Karpas-422 (cell line): ENCODE measurements around the gene HMCES. TPM values are rescaled to one million over a fixed set of nuclear protein-coding genes. Genes with fewer than 3 reads are reported as not detected.
A peak's percentile ranks its signal among the peaks of the same experiment; 100 is the strongest.
"Not testable (repeated sequence)": the region's sequence is repeated elsewhere in the genome, so short reads cannot be mapped to it uniquely, and the experiment has no call there.

Source experiments
- DNase-seq: peaks from one replicate; pipeline ENCODE4 v3.0.0-alpha.2; 2015
- H2AFZ ChIP-seq: fragments of 200-600 bp; sonication (generic); 2 replicates; pipeline ENCODE4 v1.6.1; 2014; ENCODE audit warnings: antibody characterized with exemption, low read length, mixed read lengths
- H3K27ac ChIP-seq: fragments of 200-600 bp; sonication (generic); 2 replicates; pipeline ENCODE4 v1.5.1; 2014; ENCODE audit warnings: mild to moderate bottlenecking, low read length, moderate library complexity
- H3K27me3 ChIP-seq: fragments of 200-600 bp; sonication (generic); 2 replicates; pipeline ENCODE4 v1.6.1; 2014; ENCODE audit warnings: low read length, mixed read lengths
- H3K36me3 ChIP-seq: fragments of 200-600 bp; sonication (generic); 2 replicates; pipeline ENCODE4 v1.6.1; 2014; ENCODE audit warnings: low read length, mixed read lengths; ENCODE audit not compliant: insufficient read depth
- H3K4me1 ChIP-seq: fragments of 200-600 bp; sonication (generic); 2 replicates; pipeline ENCODE4 v1.6.1; 2014; ENCODE audit warnings: mild to moderate bottlenecking, low read length, mixed read lengths
- H3K4me2 ChIP-seq: fragments of 200-600 bp; sonication (generic); 2 replicates; pipeline ENCODE4 v1.6.1; 2014; ENCODE audit warnings: low read length, low read depth, mild to moderate bottlenecking; ENCODE audit not compliant: poor library complexity, severe bottlenecking
- H3K4me3 ChIP-seq: fragments of 200-600 bp; sonication (generic); 2 replicates; pipeline ENCODE4 v1.5.1; 2014; ENCODE audit warnings: mild to moderate bottlenecking, antibody characterized with exemption, low read length, mixed read lengths
- H3K79me2 ChIP-seq: fragments of 200-600 bp; sonication (generic); 2 replicates; pipeline ENCODE4 v1.6.1; 2014; ENCODE audit warnings: mild to moderate bottlenecking, low read length, mixed read lengths
- H3K9ac ChIP-seq: fragments of 200-600 bp; sonication (generic); 2 replicates; pipeline ENCODE4 v1.6.0; 2014; ENCODE audit warnings: low read length
- H3K9me2 ChIP-seq: fragments of 200-600 bp; sonication (generic), shearing (Covaris generic); replicated peaks from 2 replicates; pipeline ENCODE4 v1.6.0; 2014; ENCODE audit warnings: mild to moderate bottlenecking, low read length, moderate library complexity; ENCODE audit not compliant: insufficient read depth
- H3K9me3 ChIP-seq: fragments of 300-700, 200-600 bp; sonication (generic); 2 replicates; pipeline ENCODE4 v1.6.1; 2014; ENCODE audit warnings: low read length, mixed read lengths
- H4K20me1 ChIP-seq: fragments of 200-600 bp; sonication (generic); 2 replicates; pipeline ENCODE4 v1.6.1; 2014; ENCODE audit warnings: mild to moderate bottlenecking, antibody characterized with exemption, low read length, low read depth; ENCODE audit not compliant: insufficient read depth
- total RNA-seq: library from RNA; depleted of rRNA; stranded (reverse); fragments of >200 nt; shearing (Covaris generic); gene quantifications from 2 replicates; pipeline ENCODE4 v1.2.3, GENCODE V29; 2014; ENCODE audit warnings: low replicate concordance

HMCES gene
- total RNA-seq, 1 experiment from 2014 or later: 169 TPM

DNA sequence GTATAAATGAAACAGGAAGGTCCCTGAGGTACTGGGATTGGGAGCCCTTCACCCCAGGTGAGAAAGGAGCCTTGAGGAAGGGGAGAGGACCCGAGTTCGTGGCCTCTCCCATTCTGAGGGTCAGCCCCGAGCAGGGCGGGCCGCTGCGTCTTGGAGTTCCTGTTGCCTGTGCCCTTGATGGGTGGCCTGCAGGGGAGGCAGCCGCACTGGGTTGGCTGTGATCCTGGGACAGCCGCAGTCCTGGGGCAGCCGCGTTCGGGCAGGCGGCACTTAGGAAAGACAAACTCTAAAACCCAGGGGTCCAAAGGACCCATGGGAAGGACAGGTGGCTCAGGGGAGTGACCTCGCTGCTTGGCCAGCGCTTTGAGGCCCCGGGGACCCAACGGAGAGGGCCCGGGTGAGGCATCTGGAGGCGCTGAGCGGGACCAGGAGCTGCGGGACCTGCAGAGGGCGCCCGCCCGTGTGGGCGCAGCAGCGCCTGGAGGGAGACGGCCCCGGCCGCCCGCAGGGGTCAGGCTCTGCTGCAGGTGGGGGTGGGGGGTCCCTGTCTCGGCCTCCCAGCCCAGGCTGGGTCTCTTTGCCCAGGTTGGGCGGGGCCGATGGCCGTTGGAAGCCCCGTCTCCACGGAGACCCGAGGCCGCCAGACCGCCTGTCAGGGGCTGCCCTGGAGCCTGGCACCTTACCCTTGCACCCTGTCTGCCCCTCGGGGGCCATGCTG is 65.1 kb downstream of the HMCES start:
- Histone ChIP-seq H3K9me2 (no peaks in the 10 kb centered on the region), H3K27ac (no peak overlapping the region), H2AFZ (no peak overlapping the region), H3K27me3 (no peaks in the 10 kb centered on the region), H3K4me1 (peaks cover 5% of the 10 kb centered on the region), H3K4me2 (peak overlapping the region; percentile 58), H3K9me3 (no peaks in the 10 kb centered on the region), H3K9ac (peak overlapping the region; percentile 37; the same call in 1 of the 2 replicates), H4K20me1 (no peaks in the 10 kb centered on the region), H3K4me3 (peak overlapping the region; percentile 43; the same call in 1 of the 2 replicates), H3K79me2 (no peaks in the 10 kb centered on the region), H3K36me3 (no peaks in the 10 kb centered on the region)
- DNase-seq: peak; percentile 75

- Histone ChIP-seq H3K36me3 (no peaks in the 10 kb centered on the region), H3K9me3 (no peaks in the 10 kb centered on the region), H4K20me1 (no peaks in the 10 kb centered on the region), H3K27me3 (no peaks in the 10 kb centered on the region), H3K4me3 (peak overlapping the region; percentile 43; the same call in 1 of the 2 replicates), H3K9me2 (no peaks in the 10 kb centered on the region), H3K4me1 (peaks cover 5% of the 10 kb centered on the region), H3K79me2 (no peaks in the 10 kb centered on the region), H2AFZ (no peak overlapping the region), H3K27ac (no peak overlapping the region), H3K9ac (no peak overlapping the region), H3K4me2 (peak overlapping the region; percentile 58)
- DNase-seq: no peak
These were observed 66.0 kb downstream of the HMCES start for GRCh38 chr3:129344540-129345220.

GRCh38 chr3:129345281-129345680 is 66.6 kb downstream of the HMCES start:
- Histone ChIP-seq H2AFZ (no peak overlapping the region), H3K4me2 (no peak overlapping the region), H3K4me3 (no peak overlapping the region), H3K9ac (no peak overlapping the region), H4K20me1 (no peaks in the 10 kb centered on the region), H3K9me2 (no peaks in the 10 kb centered on the region), H3K9me3 (no peaks in the 10 kb centered on the region), H3K36me3 (no peaks in the 10 kb centered on the region), H3K79me2 (no peaks in the 10 kb centered on the region), H3K27ac (no peak overlapping the region), H3K27me3 (no peaks in the 10 kb centered on the region), H3K4me1 (peaks cover 5% of the 10 kb centered on the region)
- DNase-seq: no peak

DNA sequence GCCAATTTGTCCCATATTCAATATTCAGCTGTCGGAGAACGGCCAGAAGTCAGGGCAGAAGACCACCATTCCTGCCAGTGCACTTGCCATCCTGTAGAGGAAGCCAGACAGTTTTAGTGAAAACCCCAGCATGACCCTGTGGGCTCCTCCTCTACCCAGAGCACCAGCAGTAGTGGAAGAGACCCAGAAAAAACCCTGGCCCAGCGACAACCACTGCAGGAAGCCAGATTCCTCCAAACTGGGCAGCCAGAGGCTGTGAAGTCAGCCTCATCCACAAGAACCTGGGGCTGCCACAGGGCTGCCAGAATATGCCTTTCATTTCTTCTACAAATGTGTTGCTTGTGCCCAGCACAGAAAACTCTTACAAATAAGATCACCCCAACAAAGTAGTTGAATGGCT is 67.3 kb downstream of the HMCES start:
- Histone ChIP-seq H3K4me3 (no peak overlapping the region), H3K9ac (no peak overlapping the region), H3K79me2 (no peaks in the 10 kb centered on the region), H2AFZ (no peak overlapping the region), H3K4me1 (peaks cover 5% of the 10 kb centered on the region), H3K9me3 (no peaks in the 10 kb centered on the region), H3K36me3 (no peaks in the 10 kb centered on the region), H3K4me2 (no peak overlapping the region), H3K27ac (no peak overlapping the region), H3K9me2 (no peaks in the 10 kb centered on the region), H3K27me3 (no peaks in the 10 kb centered on the region), H4K20me1 (no peaks in the 10 kb centered on the region)
- no peak for DNase-seq

DNA sequence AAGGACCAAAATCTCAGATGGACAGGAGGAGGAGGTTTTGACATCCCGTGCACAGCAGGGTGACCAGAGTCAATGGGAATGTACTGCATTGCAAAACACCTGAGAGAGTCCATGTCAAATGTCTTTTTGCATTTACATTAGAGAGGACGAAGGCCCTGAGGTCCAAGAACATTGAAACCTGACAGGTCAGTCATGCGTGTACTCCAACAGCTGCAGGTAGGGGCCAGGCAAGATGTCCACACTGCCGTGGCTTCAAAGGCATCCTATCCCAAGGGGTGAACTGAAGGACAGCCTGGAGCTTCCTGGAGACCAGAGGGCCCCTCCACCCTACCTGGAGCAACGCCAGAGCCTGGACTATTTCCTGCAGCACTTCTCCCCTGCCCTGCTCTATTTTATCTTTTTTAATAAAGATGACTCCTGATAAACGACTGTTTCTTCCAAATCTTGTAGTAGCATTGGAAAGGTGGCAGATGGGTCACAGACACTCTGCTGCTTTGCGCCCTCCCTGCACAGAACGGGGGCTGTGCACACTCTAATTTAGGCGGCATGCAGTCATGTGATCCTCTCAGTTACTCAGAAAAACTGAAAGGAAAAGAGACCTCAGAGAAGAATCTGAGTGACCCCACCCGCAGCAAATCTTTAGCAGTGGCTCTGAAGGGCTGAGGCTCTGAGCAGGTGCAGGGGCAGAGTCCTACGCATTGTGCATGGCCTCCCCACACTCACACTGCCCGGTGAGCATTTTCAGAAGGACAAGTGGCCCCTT is 68.2 kb downstream of the HMCES start:
- no peak overlapping the region for H3K27ac ChIP-seq
- H3K27me3 ChIP-seq: no peaks in the 10 kb centered on the region
- DNase-seq: no peak
- no peak overlapping the region for H2AFZ ChIP-seq
- no peaks in the 10 kb centered on the region for H3K79me2 ChIP-seq
- H3K4me2 ChIP-seq: no peak overlapping the region
- no peaks in the 10 kb centered on the region for H3K36me3 ChIP-seq
- peaks cover 5% of the 10 kb centered on the region for H3K4me1 ChIP-seq
- no peaks in the 10 kb centered on the region for H3K9me3 ChIP-seq
- H3K9me2 ChIP-seq: no peaks in the 10 kb centered on the region
- no peaks in the 10 kb centered on the region for H4K20me1 ChIP-seq
- no peak overlapping the region for H3K9ac ChIP-seq
- H3K4me3 ChIP-seq: no peak overlapping the region

GRCh38 chr3:129347458-129347845 is 68.8 kb downstream of the HMCES start:
- Histone ChIP-seq H3K4me2 (no peak overlapping the region), H3K9me3 (no peaks in the 10 kb centered on the region), H3K4me3 (no peak overlapping the region), H3K9me2 (no peaks in the 10 kb centered on the region), H3K79me2 (no peaks in the 10 kb centered on the region), H4K20me1 (no peaks in the 10 kb centered on the region), H3K9ac (no peak overlapping the region), H3K27ac (no peak overlapping the region), H2AFZ (no peak overlapping the region), H3K27me3 (no peaks in the 10 kb centered on the region), H3K4me1 (peaks cover 5% of the 10 kb centered on the region), H3K36me3 (no peaks in the 10 kb centered on the region)
- no peak for DNase-seq

DNA sequence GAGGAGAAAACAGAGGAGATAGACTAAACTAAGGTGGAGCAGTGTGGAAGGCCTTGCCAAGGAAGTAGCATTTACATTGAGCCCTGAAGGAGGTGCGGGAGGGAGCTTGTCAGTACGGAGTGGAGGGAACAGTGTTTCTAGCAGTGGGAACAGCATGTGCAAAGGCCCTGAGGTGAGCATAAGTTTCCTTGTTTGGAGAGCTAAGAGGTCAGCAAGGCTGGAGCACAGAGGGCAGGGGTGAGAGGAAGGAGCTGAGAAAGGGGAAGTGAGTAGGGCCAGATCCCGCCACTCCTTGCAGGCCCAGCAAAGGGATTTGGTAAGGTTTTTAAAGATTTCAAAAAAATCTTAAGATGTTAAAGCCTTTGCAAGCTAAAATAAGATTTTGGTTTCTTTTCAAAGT is 70.1 kb downstream of the HMCES start:
- H4K20me1 ChIP-seq: no peaks in the 10 kb centered on the region
- no peaks in the 10 kb centered on the region for H3K9me3 ChIP-seq
- no peak overlapping the region for H3K27ac ChIP-seq
- H3K9ac ChIP-seq: no peak overlapping the region
- H3K36me3 ChIP-seq: no peaks in the 10 kb centered on the region
- DNase-seq: no peak
- no peak overlapping the region for H3K4me3 ChIP-seq
- H3K4me2 ChIP-seq: no peak overlapping the region
- no peaks in the 10 kb centered on the region for H3K27me3 ChIP-seq
- H2AFZ ChIP-seq: no peak overlapping the region
- H3K79me2 ChIP-seq: no peaks in the 10 kb centered on the region
- peaks cover 5% of the 10 kb centered on the region for H3K4me1 ChIP-seq
- H3K9me2 ChIP-seq: no peaks in the 10 kb centered on the region

- not testable (repeated sequence) for H4K20me1 ChIP-seq, H3K27ac ChIP-seq, H3K4me3 ChIP-seq, H3K9me3 ChIP-seq, H2AFZ ChIP-seq, H3K4me1 ChIP-seq, H3K9me2 ChIP-seq, H3K79me2 ChIP-seq, H3K36me3 ChIP-seq, H3K9ac ChIP-seq, H3K27me3 ChIP-seq, H3K4me2 ChIP-seq, DNase-seq
These were observed 70.5 kb downstream of the HMCES start for GRCh38 chr3:129349169-129349568.
